Rectal smooth muscle tissue (tissue), 1 donor: ENCODE measurements around the gene ARHGAP1.

Experiments
- H3K27ac ChIP-seq: one replicate; pipeline ENCODE4 v1.7.0; 2013; ENCODE audit warnings: low read depth, low read length, inconsistent platforms
- H3K27me3 ChIP-seq: one replicate; pipeline ENCODE4 v1.7.0; 2013; ENCODE audit warnings: low read length; ENCODE audit not compliant: control insufficient read depth, insufficient read depth
- H3K36me3 ChIP-seq: one replicate; pipeline ENCODE4 v1.7.0; 2013; ENCODE audit warnings: low read length; ENCODE audit not compliant: control insufficient read depth, insufficient read depth
- H3K4me1 ChIP-seq: one replicate; pipeline ENCODE4 v1.7.0; 2013; ENCODE audit warnings: low read length; ENCODE audit not compliant: control insufficient read depth, insufficient read depth
- H3K4me3 ChIP-seq: one replicate; pipeline ENCODE4 v1.7.0; 2013; ENCODE audit warnings: low read length
- H3K9ac ChIP-seq: one replicate; pipeline ENCODE4 v1.7.0; 2013; ENCODE audit warnings: low read length

The ARHGAP1 gene

DNA sequence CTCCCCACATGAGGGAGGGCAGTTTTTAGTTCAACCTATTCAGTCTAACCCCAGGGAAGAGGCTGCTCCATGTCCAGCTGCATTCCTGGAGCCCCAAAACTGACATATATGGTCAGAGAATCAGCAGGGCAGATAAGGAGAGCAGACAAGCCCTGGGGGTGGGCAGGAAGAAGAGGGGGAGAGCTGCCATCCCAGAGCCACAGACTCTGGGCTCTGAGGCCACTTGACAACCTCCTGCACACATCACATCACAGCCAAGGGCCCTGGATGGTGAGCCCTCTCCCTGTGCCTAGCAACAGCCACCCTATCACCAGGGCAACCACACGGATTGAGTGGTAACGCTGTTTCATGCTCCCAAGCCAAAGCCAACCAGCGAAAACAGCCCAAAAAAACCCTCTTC is 3.1 kb downstream of the ARHGAP1 start:
- no peak overlapping the region for H3K27ac ChIP-seq
- no peak overlapping the region for H3K9ac ChIP-seq
- peaks cover 23% of the 10 kb centered on the region for H3K36me3 ChIP-seq
- no peaks in the 10 kb centered on the region for H3K27me3 ChIP-seq
- no peak overlapping the region for H3K4me3 ChIP-seq
- H3K4me1 ChIP-seq, result peaks cover 23% of the 10 kb centered on the region

DNA sequence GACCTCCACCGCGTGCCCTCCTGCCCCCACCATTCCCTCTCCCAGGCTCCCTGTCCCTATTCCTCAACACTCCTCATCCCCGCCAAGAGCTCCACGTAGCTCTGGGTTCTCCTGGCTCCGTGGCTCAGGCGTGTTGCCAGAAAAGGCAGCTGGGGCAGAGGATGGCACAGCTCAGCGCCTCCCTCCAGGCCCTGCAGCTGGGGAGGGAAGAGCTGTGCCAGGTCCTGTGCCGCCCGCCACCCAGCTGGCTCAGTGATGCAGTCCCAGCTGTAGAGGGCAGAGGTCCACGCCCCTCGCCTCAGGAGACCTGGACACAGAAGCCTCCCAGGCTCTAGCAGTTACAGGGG is 4.2 kb downstream of the ARHGAP1 start:
- Histone ChIP-seq H3K27me3 (no peaks in the 10 kb centered on the region), H3K36me3 (peaks cover 26% of the 10 kb centered on the region), H3K27ac (no peak overlapping the region), H3K4me1 (peaks cover 18% of the 10 kb centered on the region), H3K4me3 (no peak overlapping the region), H3K9ac (no peak overlapping the region)

DNA sequence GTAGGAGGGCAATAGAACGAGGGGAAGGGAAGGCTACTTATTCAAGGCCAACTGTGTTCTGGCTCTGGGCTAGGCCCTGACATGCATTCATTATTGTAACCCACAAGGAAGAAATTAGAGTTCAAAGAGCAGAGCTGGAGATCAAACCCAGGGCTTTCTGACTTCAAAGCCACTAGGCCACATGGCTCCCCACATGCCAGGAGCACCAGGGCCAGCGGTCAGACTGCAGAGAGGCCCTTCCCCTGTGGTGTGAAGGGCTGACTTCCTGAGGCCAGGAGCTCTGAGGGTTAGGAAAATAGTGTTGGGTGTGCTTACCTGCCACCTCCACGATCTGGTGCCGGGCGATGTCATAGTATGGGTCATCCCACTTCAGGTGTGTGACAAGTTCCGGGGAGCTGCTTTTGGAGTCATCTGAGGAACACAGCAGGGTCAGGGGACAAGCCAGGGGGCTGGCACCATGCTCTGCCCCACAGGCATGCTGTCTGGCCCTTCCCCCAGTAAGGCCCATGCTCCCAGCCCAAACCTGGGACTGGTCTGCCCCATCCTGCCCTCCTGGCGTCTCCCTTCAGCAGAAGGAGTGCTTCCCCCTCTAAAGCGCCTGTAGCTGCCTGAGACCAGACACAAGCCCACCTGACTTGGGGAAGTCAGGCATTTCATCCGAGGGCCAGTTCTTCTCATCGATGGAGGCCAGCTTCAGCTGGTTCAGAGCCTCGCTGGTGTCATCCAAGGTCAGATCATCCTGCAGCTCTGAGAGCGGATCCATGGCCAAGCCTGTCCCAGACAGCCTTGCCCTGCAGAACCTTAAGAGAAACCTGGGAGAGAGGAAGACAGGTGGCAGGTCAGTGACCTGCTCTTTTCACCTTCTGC is 4.8 kb downstream of the ARHGAP1 start:
- H3K36me3 ChIP-seq, result peaks cover 28% of the 10 kb centered on the region
- peaks cover 18% of the 10 kb centered on the region for H3K4me1 ChIP-seq
- no peak overlapping the region for H3K27ac ChIP-seq
- no peak overlapping the region for H3K9ac ChIP-seq
- no peaks in the 10 kb centered on the region for H3K27me3 ChIP-seq
- no peak overlapping the region for H3K4me3 ChIP-seq

DNA sequence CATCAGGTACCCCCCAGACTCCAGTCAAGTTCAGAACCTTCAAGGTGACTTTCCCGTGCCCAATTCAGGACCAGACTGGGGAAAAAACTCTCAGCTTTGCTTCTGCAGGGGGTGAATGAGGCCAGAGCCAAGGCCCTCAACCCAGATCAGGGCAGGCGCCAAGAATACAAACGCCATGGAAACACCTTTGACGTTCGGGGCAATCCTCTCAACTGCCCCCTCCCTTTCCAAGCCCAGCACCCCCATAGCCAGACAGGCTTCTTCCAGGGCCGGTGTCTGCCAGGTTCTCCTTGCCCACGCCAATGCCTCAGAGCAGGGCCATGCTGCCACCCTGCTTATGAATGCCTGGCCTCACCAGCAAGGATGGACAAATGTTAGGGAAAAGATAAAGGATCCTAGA is 5.8 kb downstream of the ARHGAP1 start:
- Histone ChIP-seq H3K36me3 (peaks cover 28% of the 10 kb centered on the region), H3K27ac (no peak overlapping the region), H3K4me3 (no peak overlapping the region), H3K27me3 (no peaks in the 10 kb centered on the region), H3K9ac (no peak overlapping the region), H3K4me1 (peaks cover 18% of the 10 kb centered on the region)

DNA sequence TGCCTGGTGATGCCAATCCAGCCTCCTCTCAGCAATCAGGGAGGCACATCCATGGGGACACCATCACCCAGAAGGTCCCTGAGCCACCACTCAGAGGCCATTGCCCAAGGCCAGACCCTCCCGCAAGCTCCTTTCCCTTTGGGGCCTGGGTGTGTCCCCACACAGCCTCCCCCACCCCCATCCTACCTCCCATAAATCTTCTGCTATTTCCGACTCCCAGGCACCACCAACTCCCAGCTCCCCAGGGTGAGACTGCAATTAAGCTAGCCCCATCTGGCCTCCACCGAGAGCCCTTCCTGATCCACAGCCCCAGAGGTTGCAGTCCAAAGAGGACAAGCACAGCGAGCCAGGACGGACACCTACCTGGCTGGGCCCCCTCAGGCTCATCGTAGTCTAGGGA is 6.3 kb downstream of the ARHGAP1 start:
- Histone ChIP-seq H3K36me3 (peaks cover 28% of the 10 kb centered on the region), H3K27ac (no peak overlapping the region)

DNA sequence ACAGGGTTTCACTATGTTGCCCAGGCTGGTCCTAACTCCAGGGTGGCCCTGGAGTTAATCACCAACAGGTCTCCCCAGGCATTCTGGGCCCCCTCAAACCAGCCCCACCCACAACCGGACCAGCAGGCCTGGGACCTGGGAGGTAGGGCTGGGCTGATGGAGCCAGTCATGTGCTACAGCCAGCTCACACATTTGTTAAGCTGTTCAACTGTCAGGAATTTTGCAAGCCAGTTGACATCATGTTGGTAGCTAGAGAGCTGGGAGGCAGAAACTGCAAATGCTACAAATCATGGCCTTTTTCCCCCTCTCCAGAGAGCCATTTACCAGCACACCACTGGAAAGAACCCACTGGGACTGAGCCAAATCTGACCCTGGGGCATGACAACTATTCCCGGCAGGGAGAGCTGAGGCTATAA is 6.8 kb downstream of the ARHGAP1 start:
- Histone ChIP-seq H3K4me3 (no peak overlapping the region), H3K36me3 (peaks cover 28% of the 10 kb centered on the region), H3K4me1 (peaks cover 13% of the 10 kb centered on the region), H3K27me3 (no peaks in the 10 kb centered on the region), H3K27ac (no peak overlapping the region), H3K9ac (no peak overlapping the region)

More for the DNA sequence above, 6.3 kb downstream of the ARHGAP1 start:
- Histone ChIP-seq H3K4me3 (no peak overlapping the region), H3K9ac (no peak overlapping the region), H3K27me3 (no peaks in the 10 kb centered on the region), H3K4me1 (peaks cover 16% of the 10 kb centered on the region)

DNA sequence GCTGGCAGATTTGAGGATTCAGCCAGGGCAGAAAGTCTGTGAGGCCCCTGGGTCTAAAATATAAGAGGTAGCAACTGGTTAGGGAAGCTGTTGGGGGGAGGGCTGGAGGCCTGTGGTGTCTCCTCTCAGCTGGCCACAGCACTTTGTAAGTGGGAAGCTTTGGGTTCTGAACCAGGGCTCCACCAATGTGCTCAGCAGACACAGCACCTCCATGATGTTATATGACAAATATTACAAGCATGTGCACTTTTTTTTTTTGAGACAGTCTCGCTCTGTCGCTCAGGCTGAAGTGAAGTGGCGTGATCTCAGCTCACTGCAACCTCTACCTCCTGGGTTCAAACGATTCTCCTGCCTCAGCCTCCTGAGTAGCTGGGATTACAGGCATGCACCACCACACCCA is 8.0 kb downstream of the ARHGAP1 start:
- no peak overlapping the region for H3K9ac ChIP-seq
- peaks cover 36% of the 10 kb centered on the region for H3K36me3 ChIP-seq
- peaks cover 12% of the 10 kb centered on the region for H3K4me1 ChIP-seq
- H3K27ac ChIP-seq, result no peak overlapping the region
- H3K27me3 ChIP-seq, result no peaks in the 10 kb centered on the region
- H3K4me3 ChIP-seq, result no peak overlapping the region

DNA sequence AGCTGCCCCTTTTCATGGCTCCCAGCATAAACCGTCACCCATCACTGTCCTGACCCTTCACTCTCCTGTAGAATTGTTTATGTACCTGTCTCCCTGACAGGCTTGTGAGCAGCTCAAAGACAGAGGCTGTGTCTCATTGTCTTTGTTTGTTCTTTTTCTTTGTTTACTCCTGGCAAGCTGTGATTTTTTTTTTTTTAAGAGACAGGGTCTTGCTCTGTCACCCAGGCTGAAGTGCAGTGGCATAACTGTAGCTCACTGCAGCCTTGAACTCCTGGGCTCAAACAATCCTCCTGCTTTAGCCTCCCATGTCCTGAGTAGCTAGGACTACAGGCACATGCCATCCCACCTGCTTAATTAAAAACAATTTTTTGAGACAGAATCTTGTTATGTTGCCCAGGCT is 9.7 kb downstream of the ARHGAP1 start:
- Histone ChIP-seq H3K27ac (no peak overlapping the region), H3K9ac (no peak overlapping the region), H3K4me3 (no peak overlapping the region), H3K4me1 (peaks cover 4% of the 10 kb centered on the region), H3K36me3 (peaks cover 42% of the 10 kb centered on the region), H3K27me3 (no peaks in the 10 kb centered on the region)

DNA sequence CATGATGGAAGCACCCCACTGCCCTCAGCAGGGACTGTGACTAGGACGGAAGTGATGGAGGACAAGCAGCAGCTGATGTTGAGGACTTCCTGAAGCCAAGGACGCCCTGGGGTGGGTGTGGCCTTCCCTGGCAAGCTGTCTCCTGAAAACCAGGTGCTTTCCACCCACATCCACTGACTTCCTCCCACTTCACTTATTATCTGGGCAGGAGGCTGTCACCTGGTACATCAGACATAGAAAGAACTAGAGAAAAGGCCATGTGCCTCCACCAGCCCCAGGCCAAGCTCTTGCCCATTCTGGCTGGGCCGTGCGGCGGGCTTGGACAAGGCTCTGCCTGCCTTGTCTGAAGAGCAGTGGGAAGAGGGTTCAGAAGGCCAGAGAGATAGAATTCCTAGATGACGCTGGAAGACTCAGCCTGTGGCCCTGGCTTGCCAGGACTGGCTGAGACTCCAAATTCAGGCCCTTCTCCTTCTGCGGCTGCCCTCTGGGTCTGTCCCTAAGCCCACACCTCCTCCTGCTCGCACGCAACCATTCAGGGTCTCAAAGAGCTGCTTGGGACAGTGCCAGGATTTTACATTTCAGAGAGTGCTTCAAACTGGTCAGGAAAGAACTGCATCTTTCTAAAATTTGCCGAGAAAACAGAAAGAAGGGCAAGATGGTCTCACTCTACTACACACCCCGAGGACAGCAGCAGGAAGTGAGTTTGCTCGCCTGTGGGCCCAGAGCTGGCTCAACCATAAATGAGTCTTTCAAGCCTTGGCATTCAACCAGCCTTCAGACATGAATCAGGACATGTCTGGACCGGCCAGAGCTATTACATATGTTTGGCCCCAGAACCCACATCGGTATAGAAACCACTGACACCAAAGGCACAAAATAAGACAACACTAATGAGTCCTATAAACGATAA is 13.3 kb downstream of the ARHGAP1 start:
- H3K27me3 ChIP-seq, result no peaks in the 10 kb centered on the region
- H3K4me3 ChIP-seq, result no peak overlapping the region
- no peak overlapping the region for H3K9ac ChIP-seq
- H3K27ac ChIP-seq, result no peak overlapping the region
- H3K36me3 ChIP-seq, result peaks cover 19% of the 10 kb centered on the region
- H3K4me1 ChIP-seq, result peaks cover 4% of the 10 kb centered on the region

DNA sequence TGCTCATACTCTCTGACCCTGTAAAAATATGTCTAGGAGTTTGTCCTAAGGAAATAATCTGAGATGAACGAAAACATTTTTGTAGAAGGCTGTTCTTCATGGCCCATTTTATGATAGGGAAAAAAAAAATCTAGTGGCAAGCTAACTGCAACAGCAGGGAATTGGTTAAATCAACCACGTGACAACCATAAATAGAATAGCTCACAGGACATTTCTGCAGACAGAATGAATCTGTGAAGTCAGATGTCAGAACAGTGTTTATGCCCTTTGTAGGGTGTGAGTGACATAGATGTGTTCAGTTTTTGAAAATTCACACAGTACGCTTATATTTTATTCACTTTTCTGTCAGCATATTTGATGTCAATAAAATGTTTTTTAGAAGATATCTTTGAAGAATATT is 16.1 kb downstream of the ARHGAP1 start:
- Histone ChIP-seq H3K27ac (no peak overlapping the region), H3K27me3 (no peaks in the 10 kb centered on the region), H3K9ac (no peak overlapping the region), H3K36me3 (peaks cover 32% of the 10 kb centered on the region), H3K4me3 (no peak overlapping the region), H3K4me1 (peaks cover 4% of the 10 kb centered on the region)

DNA sequence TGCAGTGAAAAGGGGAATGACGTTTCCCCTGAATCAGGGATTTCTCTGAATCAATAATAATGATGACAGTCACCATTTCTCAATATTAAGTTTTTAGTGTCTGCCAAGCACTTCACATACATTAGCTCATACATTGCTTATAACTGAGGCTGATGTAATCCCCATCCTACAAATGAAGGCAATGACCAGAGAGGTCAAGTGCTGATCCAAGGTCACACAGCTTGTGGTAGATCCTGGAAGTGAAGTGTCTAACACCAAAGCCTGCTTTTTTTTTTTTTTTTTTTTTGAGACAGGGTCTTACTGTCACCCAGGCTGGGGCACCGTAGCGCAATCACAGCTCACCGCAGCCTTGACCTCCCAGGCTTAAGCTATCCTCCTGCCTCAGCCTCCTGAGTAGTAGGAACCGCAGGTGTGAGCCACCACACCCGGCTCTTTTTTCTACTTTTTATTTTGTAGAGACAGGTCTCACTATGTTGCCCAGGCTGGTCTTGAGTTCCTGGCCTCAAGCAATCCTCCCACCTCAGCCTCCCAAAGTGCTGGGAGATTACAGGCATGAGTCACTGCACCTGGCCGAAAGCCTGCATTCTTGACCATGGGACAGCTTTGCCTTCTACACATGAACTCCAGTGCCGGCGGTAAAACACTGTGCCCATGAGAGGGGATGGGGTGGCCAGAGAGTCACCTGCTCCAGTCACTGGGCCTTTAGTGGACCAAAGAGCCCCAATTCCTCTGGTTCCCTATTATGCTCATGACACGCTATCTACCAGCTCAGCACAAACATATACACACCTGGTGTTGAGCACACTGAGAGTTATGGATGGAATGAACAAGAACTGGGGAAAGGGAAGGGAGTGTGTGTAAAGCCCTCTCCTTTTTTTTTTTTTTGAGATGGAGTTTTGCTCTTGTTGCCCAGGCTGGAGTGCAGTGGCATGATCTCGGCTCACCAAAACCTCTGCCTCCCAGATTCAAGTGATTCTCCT is 17.4 kb downstream of the ARHGAP1 start:
- H3K27ac ChIP-seq, result no peak overlapping the region
- peaks cover 43% of the 10 kb centered on the region for H3K36me3 ChIP-seq
- no peaks in the 10 kb centered on the region for H3K27me3 ChIP-seq
- no peak overlapping the region for H3K4me3 ChIP-seq
- no peak overlapping the region for H3K9ac ChIP-seq
- H3K4me1 ChIP-seq, result peaks cover 4% of the 10 kb centered on the region

DNA sequence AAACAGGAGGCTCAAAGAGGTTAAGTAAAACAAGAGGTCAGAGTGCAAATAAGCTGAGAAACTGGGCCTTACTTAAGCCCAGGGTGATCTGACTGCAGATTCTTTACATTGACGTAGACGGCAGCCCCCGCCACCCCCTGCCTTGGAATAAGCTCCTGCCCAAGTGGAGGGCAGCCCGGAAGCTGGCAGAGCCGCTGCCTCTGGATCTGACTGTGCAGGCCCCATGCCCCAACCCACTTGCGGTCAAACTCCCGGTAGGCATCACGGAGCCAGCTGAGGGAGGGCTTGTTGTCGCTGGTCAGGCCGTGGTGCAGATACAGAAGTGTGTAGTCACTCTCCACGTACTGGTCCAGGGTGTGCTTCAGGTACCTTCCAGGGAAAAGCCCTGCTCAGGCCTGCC is 18.6 kb downstream of the ARHGAP1 start:
- Histone ChIP-seq H3K4me3 (no peak overlapping the region), H3K9ac (no peak overlapping the region), H3K27me3 (no peaks in the 10 kb centered on the region), H3K27ac (no peak overlapping the region), H3K36me3 (peaks cover 35% of the 10 kb centered on the region), H3K4me1 (no peaks in the 10 kb centered on the region)
